ENCODE results near the gene DLEC1.

The DLEC1 gene

GRCh38 chr3:38114052-38114874, 75.3 kb downstream of the DLEC1 start:
- no peak for DNase-seq

GRCh38 chr3:38114875-38115644, 76.1 kb downstream of the DLEC1 start:
- no peak for DNase-seq

DNA sequence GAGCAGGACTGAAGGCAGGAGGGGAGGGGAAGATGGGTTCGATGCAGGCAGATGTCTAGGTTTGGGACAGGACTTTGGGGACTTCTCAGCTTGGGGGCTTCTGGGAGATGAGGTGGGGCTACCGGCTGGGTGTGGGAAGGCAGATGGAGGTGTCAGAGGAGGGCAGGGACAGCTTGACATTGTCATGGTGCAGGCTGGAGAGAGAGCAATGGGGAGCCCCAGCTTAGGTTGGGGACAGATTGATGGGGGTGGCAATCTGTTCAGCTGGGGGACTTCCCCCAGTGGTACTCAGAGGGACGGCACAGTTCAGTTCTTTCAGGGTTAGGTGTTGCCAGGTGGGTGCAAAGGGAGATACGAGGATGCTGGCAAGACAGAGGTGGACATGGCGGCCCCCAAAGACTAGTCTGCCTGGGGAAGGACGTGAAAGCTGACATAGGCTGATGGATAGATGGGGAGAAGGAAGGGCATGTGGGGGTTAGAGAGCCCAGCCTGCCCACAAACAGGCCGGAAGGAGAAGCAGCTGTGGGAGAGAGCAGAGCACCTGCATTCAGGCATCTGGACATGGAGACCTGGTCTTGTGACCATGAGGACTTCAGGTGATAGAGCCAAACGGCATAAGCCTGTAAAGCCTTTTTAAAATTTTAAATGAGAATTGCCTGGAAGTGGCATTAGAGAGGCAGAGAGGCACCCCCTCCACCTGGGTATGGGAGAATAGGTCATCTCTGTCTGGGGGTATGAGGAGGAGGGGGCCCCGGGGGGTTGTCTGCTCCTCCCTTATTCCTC, 76.8 kb downstream of the DLEC1 start:
- DNase-seq: no peak

- peak; percentile 8 for DNase-seq
These were observed 77.6 kb downstream of the DLEC1 start for GRCh38 chr3:38116471-38117162.

DNA sequence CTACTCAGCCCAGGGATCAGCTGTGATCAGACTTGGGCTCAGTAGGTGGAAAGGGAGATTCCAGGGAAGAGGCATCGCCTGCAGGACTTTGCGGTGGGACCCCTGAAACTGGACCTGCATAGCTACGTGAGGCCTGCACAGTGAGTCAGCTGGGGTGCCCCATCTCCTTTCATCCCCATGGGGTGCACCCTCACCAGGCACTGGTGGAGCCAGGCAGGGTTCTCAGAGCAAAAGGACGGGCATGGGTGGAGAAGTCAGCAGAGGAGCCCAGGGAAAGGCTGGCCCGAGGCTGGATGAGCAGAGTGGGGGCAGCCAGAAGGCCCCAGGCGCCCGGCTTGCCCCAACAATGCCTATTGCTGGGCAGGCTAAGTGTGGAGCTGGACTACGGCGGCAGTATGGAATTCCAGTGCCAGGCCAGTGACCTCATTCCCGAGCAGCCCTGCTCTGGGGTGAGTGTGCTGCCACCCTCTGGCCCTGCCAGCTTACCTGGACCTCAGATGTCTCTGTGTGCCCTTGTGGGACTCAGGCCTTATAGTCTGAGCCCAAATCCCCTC, 78.2 kb downstream of the DLEC1 start:
- DNase-seq: peak; percentile 10

GRCh38 chr3:38117748-38118420, 78.9 kb downstream of the DLEC1 start:
- peak; percentile 67 for DNase-seq

DNA sequence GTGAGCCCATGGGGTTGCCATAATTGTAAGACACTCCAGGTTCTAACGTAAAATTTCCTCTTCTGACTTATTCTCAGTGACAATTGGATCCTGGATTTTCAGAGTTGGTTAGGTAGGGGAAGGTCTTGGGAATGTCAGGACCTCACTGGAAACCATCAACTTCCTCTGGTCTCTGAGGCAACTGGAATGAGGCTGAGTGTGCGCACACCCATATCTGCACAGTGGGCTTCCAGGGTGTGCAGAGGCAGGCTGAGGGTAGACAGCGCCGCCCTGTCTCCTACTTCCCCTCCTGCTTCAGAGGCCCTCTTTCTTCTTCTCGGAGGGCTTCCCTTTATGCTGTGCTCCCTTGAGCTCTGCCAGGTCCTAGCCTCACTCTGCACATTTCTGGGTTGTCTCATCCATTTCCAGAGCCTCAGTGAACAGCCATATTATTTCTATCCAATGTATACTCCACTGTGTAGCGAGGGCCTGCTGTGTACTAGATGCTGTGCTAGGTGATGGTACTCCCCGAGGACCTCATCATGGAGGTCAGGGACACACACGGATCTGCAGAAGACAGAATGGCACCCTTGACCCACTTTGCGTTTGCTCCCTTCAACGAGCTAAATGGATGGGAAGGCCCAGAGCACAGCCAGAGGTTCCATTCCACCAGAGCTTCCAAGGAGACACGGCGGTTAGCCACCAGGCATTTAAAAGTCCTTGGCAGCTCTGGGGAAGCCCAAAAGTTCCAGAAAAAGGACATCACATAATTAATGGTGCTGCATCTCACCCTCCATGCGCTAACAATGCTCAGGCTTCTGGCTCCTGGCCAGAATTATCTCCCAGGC, 79.6 kb downstream of the DLEC1 start:
- peak; percentile 7 for DNase-seq

GRCh38 chr3:38119248-38119544, 80.2 kb downstream of the DLEC1 start:
- peak; percentile 7 for DNase-seq

DNA sequence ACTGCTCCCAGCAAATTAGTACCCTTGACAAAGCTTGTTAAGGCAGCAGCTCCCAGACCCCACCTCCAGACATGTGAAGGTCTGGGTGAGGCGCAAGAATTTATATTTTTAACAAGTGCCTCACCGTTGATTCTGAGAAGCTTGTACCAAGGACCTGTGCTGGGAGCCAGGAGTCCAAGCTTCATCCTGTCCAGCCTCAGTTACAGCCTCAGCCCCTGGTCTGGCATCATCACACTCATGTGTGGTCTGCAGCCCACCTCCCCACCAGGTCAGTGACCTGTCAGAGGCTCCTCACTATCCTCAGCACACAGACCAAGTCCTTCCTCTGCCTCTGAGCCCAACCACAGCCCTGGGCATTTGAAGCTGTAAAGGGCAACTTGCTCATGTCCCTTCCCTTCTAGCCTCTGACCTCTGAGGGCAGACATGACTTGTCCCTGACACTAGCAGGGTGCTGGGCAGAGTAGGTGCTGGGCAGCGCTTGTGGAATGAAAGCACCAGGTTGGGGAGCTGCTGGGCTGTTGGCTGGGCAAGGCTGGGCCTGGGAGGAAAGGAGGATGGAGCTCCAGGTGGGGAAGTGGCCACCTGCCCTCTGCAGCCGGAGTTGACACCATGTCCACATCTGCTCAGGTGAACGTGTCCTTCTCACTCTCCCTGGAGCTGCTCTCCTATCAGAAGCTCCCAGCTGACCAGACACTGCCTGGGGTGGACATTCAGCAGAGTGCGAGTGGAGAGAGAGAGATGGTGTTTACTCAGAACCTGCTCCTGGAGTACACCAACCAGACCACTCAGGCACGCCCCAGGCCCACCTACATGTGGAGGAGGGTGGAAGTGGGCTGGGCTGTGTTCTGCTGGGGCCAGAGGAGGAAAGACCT, 81.0 kb downstream of the DLEC1 start:
- peak; percentile 8 for DNase-seq

DNA sequence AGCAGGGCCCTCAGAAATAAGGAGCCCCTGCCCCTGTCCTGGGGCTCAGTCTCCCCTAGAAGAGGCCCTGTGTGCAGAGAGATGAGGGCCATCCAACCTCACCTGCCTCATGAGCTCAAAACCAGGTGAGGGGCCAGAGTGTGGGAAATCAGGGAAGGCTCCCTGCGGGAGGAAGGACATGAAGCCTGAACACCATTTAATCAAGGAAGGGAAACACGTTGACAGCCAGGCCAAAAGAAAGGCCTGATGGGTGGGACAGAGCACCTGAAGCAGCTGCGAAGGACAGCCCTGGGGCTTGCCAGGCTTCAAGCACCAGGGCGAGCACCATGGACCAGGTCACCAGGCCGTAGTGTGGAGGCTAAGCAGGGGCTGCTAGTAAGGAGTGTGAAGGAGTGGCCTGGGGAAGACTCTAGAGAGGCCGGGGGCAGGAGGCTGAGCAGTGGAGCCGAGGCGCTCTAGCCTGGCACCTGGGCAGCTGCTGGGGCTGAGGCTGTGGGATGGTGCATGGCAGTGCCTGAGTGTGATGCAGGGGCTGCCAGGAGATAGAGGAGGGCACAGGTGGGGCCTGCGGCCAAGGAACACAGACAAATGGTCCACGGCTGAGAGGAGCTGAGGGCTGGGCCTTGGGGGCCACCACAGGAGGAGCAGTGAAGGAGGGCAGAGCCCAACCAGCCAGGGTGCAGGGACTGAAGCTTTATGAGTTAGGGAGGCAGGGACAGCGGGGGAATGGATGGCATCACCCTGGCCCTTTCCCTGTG, 81.9 kb downstream of the DLEC1 start:
- no peak for DNase-seq

- DNase-seq: no peak
These were observed 82.4 kb downstream of the DLEC1 start for GRCh38 chr3:38121451-38121831.

GRCh38 chr3:38121832-38122461, 82.9 kb downstream of the DLEC1 start:
- DNase-seq: no peak

GRCh38 chr3:38122712-38123290, 83.8 kb downstream of the DLEC1 start:
- DNase-seq: no peak

GRCh38 chr3:38124324-38125122, 85.5 kb downstream of the DLEC1 start:
- no peak for DNase-seq

DNA sequence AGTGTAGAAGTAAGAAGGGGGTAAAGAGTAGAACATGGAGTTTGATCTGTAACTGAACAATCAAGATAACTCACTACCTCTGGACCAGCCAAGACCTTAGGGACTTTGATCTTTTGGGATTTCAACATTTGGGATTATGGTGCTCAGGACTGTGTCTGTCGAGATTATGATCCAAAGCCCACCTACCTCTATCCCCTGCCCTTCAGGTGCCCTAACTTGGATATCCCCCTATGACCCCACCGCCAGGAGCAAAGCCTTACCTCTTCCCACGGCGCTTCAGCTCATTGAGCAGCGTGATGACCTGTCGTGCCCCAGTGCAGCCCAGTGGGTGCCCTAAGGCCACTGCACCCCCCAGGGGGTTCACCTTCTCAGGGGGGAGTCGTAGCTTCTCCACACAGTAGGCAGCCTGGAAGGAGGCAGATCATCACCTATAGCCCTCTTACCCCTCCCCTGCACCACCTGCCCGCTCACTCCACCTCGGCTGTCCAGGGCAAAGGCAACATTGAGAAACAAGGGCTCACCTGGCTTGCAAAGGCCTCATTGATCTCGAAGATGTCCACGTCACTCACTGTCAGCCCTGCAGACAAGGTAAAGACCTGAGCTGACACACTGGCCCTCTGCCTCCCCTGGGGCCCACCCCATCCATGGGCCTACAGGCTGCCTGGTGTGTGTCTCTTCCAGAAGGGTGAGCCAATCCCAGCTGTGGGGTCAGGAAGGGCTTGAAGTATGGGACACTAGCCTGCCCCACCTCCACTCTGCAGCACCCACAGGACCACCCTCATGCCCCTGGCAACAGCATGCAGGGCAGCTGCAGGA, 86.5 kb downstream of the DLEC1 start:
- no peak for DNase-seq

- DNase-seq: no peak
These were observed 87.3 kb downstream of the DLEC1 start for GRCh38 chr3:38126121-38126892.
